Adipocyte (in vitro differentiated cells): ENCODE results near the gene MILR1.

Experiments
- DNase-seq: peaks from one replicate; pipeline ENCODE4 v3.0.0-alpha.2; 2015; ENCODE audit warnings: low read depth
- H3K27me3 ChIP-seq: replicated peaks from 2 replicates; pipeline ENCODE4 v1.7.0; 2013; ENCODE audit warnings: mild to moderate bottlenecking, low read length, moderate library complexity; ENCODE audit not compliant: control insufficient read depth, insufficient read depth
- H3K36me3 ChIP-seq: 2 replicates; pipeline ENCODE4 v1.7.0; 2013; ENCODE audit warnings: low read length, mild to moderate bottlenecking, moderate library complexity; ENCODE audit not compliant: control insufficient read depth, insufficient read depth, severe bottlenecking
- H3K4me1 ChIP-seq: 2 replicates; pipeline ENCODE4 v1.7.0; 2013; ENCODE audit warnings: mild to moderate bottlenecking, low read length, moderate library complexity; ENCODE audit not compliant: control insufficient read depth, insufficient read depth
- H3K4me3 ChIP-seq: 2 replicates; pipeline ENCODE4 v1.7.0; 2013; ENCODE audit warnings: mild to moderate bottlenecking, low read length, moderate library complexity
- H3K9ac ChIP-seq: 2 replicates; pipeline ENCODE4 v1.7.0; 2013; ENCODE audit warnings: mild to moderate bottlenecking, low read length, moderate library complexity
- H3K9me3 ChIP-seq: 2 replicates; pipeline ENCODE4 v1.7.0; 2013; ENCODE audit warnings: mild to moderate bottlenecking, low read length, moderate library complexity; ENCODE audit not compliant: control insufficient read depth

MILR1 gene

GRCh38 chr17:64448665-64449512 is at the start of gene MILR1:
Gene MILR1, plus strand, starts transcription at chr17:64449115. Its CDS starts 54 bp downstream, at chr17:64449169.
- DNase-seq, result peak; percentile 79
- peak within 1 kb of the TSS; percentile 43 for H3K9ac ChIP-seq
- peaks cover 15% of the 10 kb centered on the region for H3K4me1 ChIP-seq
- H3K4me3 ChIP-seq, result peak within 1 kb of the TSS; percentile 61
- H3K36me3 ChIP-seq, result no peaks in the 10 kb centered on the region
- no peaks in the 10 kb centered on the region for H3K27me3 ChIP-seq
- no peaks in the 10 kb centered on the region for H3K9me3 ChIP-seq

- Histone ChIP-seq H3K27me3 (no peaks in the 10 kb centered on the region), H3K4me1 (peaks cover 9% of the 10 kb centered on the region), H3K4me3 (no peak overlapping the region), H3K36me3 (no peaks in the 10 kb centered on the region), H3K9me3 (no peaks in the 10 kb centered on the region), H3K9ac (no peak overlapping the region)
- DNase-seq, result no peak
Measured at GRCh38 chr17:64399767-64400156, 49.2 kb upstream of the MILR1 start.

GRCh38 chr17:64400642-64401041 is 48.3 kb upstream of the MILR1 start:
- Histone ChIP-seq H3K4me1 (peaks cover 9% of the 10 kb centered on the region), H3K27me3 (no peaks in the 10 kb centered on the region), H3K9ac (no peak overlapping the region), H3K36me3 (no peaks in the 10 kb centered on the region), H3K9me3 (no peaks in the 10 kb centered on the region), H3K4me3 (no peak overlapping the region)
- no peak for DNase-seq

GRCh38 chr17:64401244-64401860 is 47.6 kb upstream of the MILR1 start:
- H3K4me3 ChIP-seq, result no peak overlapping the region
- peaks cover 3% of the 10 kb centered on the region for H3K4me1 ChIP-seq
- H3K27me3 ChIP-seq, result no peaks in the 10 kb centered on the region
- no peak for DNase-seq
- no peak overlapping the region for H3K9ac ChIP-seq
- H3K9me3 ChIP-seq, result no peaks in the 10 kb centered on the region
- H3K36me3 ChIP-seq, result no peaks in the 10 kb centered on the region

- Histone ChIP-seq H3K9ac (no peak overlapping the region), H3K9me3 (no peaks in the 10 kb centered on the region), H3K4me3 (no peak overlapping the region), H3K27me3 (no peaks in the 10 kb centered on the region), H3K36me3 (no peaks in the 10 kb centered on the region), H3K4me1 (peaks cover 3% of the 10 kb centered on the region)
- no peak for DNase-seq
Measured at GRCh38 chr17:64401941-64402340, 47.0 kb upstream of the MILR1 start.

GRCh38 chr17:64402469-64402868 is 46.4 kb upstream of the MILR1 start:
- H3K4me3 ChIP-seq, result no peak overlapping the region
- no peak overlapping the region for H3K9ac ChIP-seq
- H3K36me3 ChIP-seq, result no peaks in the 10 kb centered on the region
- no peaks in the 10 kb centered on the region for H3K27me3 ChIP-seq
- H3K4me1 ChIP-seq, result peaks cover 3% of the 10 kb centered on the region
- no peaks in the 10 kb centered on the region for H3K9me3 ChIP-seq
- no peak for DNase-seq

GRCh38 chr17:64403881-64404460 is 44.9 kb upstream of the MILR1 start:
- Histone ChIP-seq H3K36me3 (no peaks in the 10 kb centered on the region), H3K4me3 (no peak overlapping the region), H3K27me3 (no peaks in the 10 kb centered on the region), H3K4me1 (peaks cover 3% of the 10 kb centered on the region), H3K9me3 (no peaks in the 10 kb centered on the region), H3K9ac (no peak overlapping the region)
- no peak for DNase-seq

- Histone ChIP-seq H3K9me3 (no peaks in the 10 kb centered on the region), H3K36me3 (no peaks in the 10 kb centered on the region), H3K27me3 (no peaks in the 10 kb centered on the region), H3K9ac (no peak overlapping the region), H3K4me3 (no peak overlapping the region), H3K4me1 (no peaks in the 10 kb centered on the region)
- DNase-seq, result no peak
Measured at GRCh38 chr17:64406321-64407200, 42.4 kb upstream of the MILR1 start.

- no peak overlapping the region for H3K4me3 ChIP-seq
- peaks cover 8% of the 10 kb centered on the region for H3K4me1 ChIP-seq
- no peak for DNase-seq
- H3K36me3 ChIP-seq, result no peaks in the 10 kb centered on the region
- no peaks in the 10 kb centered on the region for H3K9me3 ChIP-seq
- no peaks in the 10 kb centered on the region for H3K27me3 ChIP-seq
- no peak overlapping the region for H3K9ac ChIP-seq
Measured at GRCh38 chr17:64410750-64411490, 38.0 kb upstream of the MILR1 start.

- Histone ChIP-seq H3K27me3 (no peaks in the 10 kb centered on the region), H3K4me1 (peaks cover 8% of the 10 kb centered on the region), H3K9me3 (no peaks in the 10 kb centered on the region), H3K4me3 (peak overlapping the region; percentile 66), H3K9ac (peak overlapping the region; percentile 15), H3K36me3 (no peaks in the 10 kb centered on the region)
- no peak for DNase-seq
Measured at GRCh38 chr17:64411999-64412771, 36.7 kb upstream of the MILR1 start.
